ENCODE results near the gene GALM.
"Not testable (repeated sequence)": the region's sequence is repeated elsewhere in the genome, so short reads cannot be mapped to it uniquely, and the experiment has no call there.

Gene GALM

GRCh38 chr2:38754049-38754448, 88.1 kb downstream of the GALM start:
- Histone ChIP-seq H3K27ac (ENCODE audit: low read depth, low read length, poor library complexity, severe bottlenecking) (no peak overlapping the region), H3K9me2 (ENCODE audit: low read depth, low read length) (no peaks in the 10 kb centered on the region), H3K4me3 (ENCODE audit: low read depth, low read length, poor library complexity, severe bottlenecking) (no peak overlapping the region), H3K79me2 (ENCODE audit: insufficient read depth, low read length) (peaks cover 21% of the 10 kb centered on the region), H3F3A (ENCODE audit: insufficient read depth, low read length) (no peaks in the 10 kb centered on the region), H3K4me2 (ENCODE audit: low read length) (peak overlapping the region; percentile 19; the same call in 1 of the 2 replicates), H3K4me1 (ENCODE audit: insufficient read depth, low read length, severe bottlenecking) (peaks cover 26% of the 10 kb centered on the region), H3K27me3 (ENCODE audit: insufficient read depth, low read length) (no peaks in the 10 kb centered on the region), H3K9ac (ENCODE audit: low read length) (no peak overlapping the region; the same call in 1 of the 2 replicates), H3K36me3 (ENCODE audit: insufficient read depth, low read length) (peaks cover 16% of the 10 kb centered on the region), H4K20me1 (ENCODE audit: insufficient read depth, low read length) (no peaks in the 10 kb centered on the region), H3K9me3 (ENCODE audit: low read length) (no peaks in the 10 kb centered on the region), H2AFZ (ENCODE audit: low read length) (peak overlapping the region; percentile 97)
- TF ChIP-seq, protein P1, sequence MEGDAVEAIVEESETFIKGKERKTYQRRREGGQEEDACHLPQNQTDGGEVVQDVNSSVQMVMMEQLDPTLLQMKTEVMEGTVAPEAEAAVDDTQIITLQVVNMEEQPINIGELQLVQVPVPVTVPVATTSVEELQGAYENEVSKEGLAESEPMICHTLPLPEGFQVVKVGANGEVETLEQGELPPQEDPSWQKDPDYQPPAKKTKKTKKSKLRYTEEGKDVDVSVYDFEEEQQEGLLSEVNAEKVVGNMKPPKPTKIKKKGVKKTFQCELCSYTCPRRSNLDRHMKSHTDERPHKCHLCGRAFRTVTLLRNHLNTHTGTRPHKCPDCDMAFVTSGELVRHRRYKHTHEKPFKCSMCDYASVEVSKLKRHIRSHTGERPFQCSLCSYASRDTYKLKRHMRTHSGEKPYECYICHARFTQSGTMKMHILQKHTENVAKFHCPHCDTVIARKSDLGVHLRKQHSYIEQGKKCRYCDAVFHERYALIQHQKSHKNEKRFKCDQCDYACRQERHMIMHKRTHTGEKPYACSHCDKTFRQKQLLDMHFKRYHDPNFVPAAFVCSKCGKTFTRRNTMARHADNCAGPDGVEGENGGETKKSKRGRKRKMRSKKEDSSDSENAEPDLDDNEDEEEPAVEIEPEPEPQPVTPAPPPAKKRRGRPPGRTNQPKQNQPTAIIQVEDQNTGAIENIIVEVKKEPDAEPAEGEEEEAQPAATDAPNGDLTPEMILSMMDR (IDR thresholded peaks at IDR 0.05; ENCODE audit: low read length), result no peak
- TF ChIP-seq EZH2 (IDR thresholded peaks at IDR 0.05; ENCODE audit: borderline replicate concordance, low read length), result no peak

GRCh38 chr2:38754506-38754905, 88.6 kb downstream of the GALM start:
- H3F3A ChIP-seq (ENCODE audit: insufficient read depth, low read length), result no peaks in the 10 kb centered on the region
- no peak overlapping the region for H3K4me2 ChIP-seq (ENCODE audit: low read length)
- peaks cover 21% of the 10 kb centered on the region for H3K4me1 ChIP-seq (ENCODE audit: insufficient read depth, low read length, severe bottlenecking)
- no peaks in the 10 kb centered on the region for H4K20me1 ChIP-seq (ENCODE audit: insufficient read depth, low read length)
- H3K9ac ChIP-seq (ENCODE audit: low read length), result peak overlapping the region; percentile 23; the same call in 1 of the 2 replicates
- H3K79me2 ChIP-seq (ENCODE audit: insufficient read depth, low read length), result peaks cover 16% of the 10 kb centered on the region
- H2AFZ ChIP-seq (ENCODE audit: low read length), result peak overlapping the region; percentile 97
- no peaks in the 10 kb centered on the region for H3K9me3 ChIP-seq (ENCODE audit: low read length)
- no peak for TF ChIP-seq EZH2 (IDR thresholded peaks at IDR 0.05; ENCODE audit: borderline replicate concordance, low read length)
- TF ChIP-seq, protein P1 (IDR thresholded peaks at IDR 0.05; ENCODE audit: low read length), result no peak
- no peaks in the 10 kb centered on the region for H3K9me2 ChIP-seq (ENCODE audit: low read depth, low read length)
- H3K27ac ChIP-seq (ENCODE audit: low read depth, low read length, poor library complexity, severe bottlenecking), result no peak overlapping the region
- no peaks in the 10 kb centered on the region for H3K27me3 ChIP-seq (ENCODE audit: insufficient read depth, low read length)
- peaks cover 12% of the 10 kb centered on the region for H3K36me3 ChIP-seq (ENCODE audit: insufficient read depth, low read length)
- no peak overlapping the region for H3K4me3 ChIP-seq (ENCODE audit: low read depth, low read length, poor library complexity, severe bottlenecking)

DNA sequence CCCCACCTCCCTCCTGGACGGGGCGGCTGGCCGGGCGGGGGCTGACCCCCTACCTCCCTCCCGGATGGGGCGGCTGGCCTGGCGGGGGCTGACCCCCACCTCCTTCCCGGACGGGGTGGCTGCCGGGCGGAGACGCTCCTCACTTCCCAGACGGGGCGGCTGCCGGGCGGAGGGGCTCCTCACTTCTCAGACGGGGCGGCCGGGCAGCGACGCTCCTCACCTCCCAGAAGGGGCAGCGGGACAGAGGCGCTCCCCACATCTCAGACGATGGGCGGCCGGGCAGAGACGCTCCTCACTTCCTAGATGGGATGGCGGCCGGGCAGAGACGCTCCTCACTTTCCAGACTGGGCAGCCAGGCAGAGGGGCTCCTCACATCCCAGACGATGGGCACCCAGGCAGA, 90.0 kb downstream of the GALM start:
- H3K4me3 ChIP-seq (ENCODE audit: low read depth, low read length, poor library complexity, severe bottlenecking); H3K9me3 ChIP-seq (ENCODE audit: low read length); H3K79me2 ChIP-seq (ENCODE audit: insufficient read depth, low read length); H3K27me3 ChIP-seq (ENCODE audit: insufficient read depth, low read length); H2AFZ ChIP-seq (ENCODE audit: low read length); H3K4me2 ChIP-seq (ENCODE audit: low read length); H3K27ac ChIP-seq (ENCODE audit: low read depth, low read length, poor library complexity, severe bottlenecking); H3K9ac ChIP-seq (ENCODE audit: low read length); H3K36me3 ChIP-seq (ENCODE audit: insufficient read depth, low read length); H4K20me1 ChIP-seq (ENCODE audit: insufficient read depth, low read length); H3F3A ChIP-seq (ENCODE audit: insufficient read depth, low read length); H3K9me2 ChIP-seq (ENCODE audit: low read depth, low read length): not testable (repeated sequence)
- peaks cover 17% of the 10 kb centered on the region for H3K4me1 ChIP-seq (ENCODE audit: insufficient read depth, low read length, severe bottlenecking)

- Histone ChIP-seq H4K20me1 (ENCODE audit: insufficient read depth, low read length) (no peaks in the 10 kb centered on the region), H3K4me3 (ENCODE audit: low read depth, low read length, poor library complexity, severe bottlenecking) (no peak overlapping the region), H3F3A (ENCODE audit: insufficient read depth, low read length) (no peaks in the 10 kb centered on the region), H3K36me3 (ENCODE audit: insufficient read depth, low read length) (no peaks in the 10 kb centered on the region), H3K4me1 (ENCODE audit: insufficient read depth, low read length, severe bottlenecking) (no peaks in the 10 kb centered on the region), H3K9me3 (ENCODE audit: low read length) (no peaks in the 10 kb centered on the region), H3K27me3 (ENCODE audit: insufficient read depth, low read length) (no peaks in the 10 kb centered on the region), H3K27ac (ENCODE audit: low read depth, low read length, poor library complexity, severe bottlenecking) (no peak overlapping the region), H3K79me2 (ENCODE audit: insufficient read depth, low read length) (no peaks in the 10 kb centered on the region), H3K9me2 (ENCODE audit: low read depth, low read length) (no peaks in the 10 kb centered on the region), H2AFZ (ENCODE audit: low read length) (no peak overlapping the region), H3K4me2 (ENCODE audit: low read length) (no peak overlapping the region), H3K9ac (ENCODE audit: low read length) (no peak overlapping the region)
- no peak for TF ChIP-seq EZH2 (IDR thresholded peaks at IDR 0.05; ENCODE audit: borderline replicate concordance, low read length)
- TF ChIP-seq, protein P1 (IDR thresholded peaks at IDR 0.05; ENCODE audit: low read length), result no peak
Observed at GRCh38 chr2:38763228-38763627, 97.3 kb downstream of the GALM start.
